Adrenal gland (tissue), 5 donors: Measurements from ENCODE around the gene SPECC1L.

ENCODE experiments used
- POLR2A ChIP-seq, 2 donors: fragments of 450-650 bp; IDR thresholded peaks; one replicate each; pipeline ENCODE4 v1.6.1; 2017; ENCODE audit warnings: antibody characterized with exemption in 2 of 2, mild to moderate bottlenecking in 2 of 2, moderate library complexity in 1 of 2
- TF ChIP-seq, protein P1 (sequence below), 6 experiments: fragments of 450-650 bp in 4 of 6; fragments of 200-600 bp in 2 of 6; sonication (generic) in 1 of 6; IDR thresholded peaks; 1 replicate in 5 of 6; 2 replicates in 1 of 6; pipeline versions ENCODE4 v1.5.1 to v1.8.0; 2016 to 2021; ENCODE audit warnings: antibody characterized with exemption in 6 of 6, mild to moderate bottlenecking in 2 of 6, moderate library complexity in 1 of 6
- donor health status: DM: no; HTN: no; CAD: no.

- TF ChIP-seq POLR2A (IDR thresholded peaks at IDR 0.05), result no peak
- TF ChIP-seq, protein P1, sequence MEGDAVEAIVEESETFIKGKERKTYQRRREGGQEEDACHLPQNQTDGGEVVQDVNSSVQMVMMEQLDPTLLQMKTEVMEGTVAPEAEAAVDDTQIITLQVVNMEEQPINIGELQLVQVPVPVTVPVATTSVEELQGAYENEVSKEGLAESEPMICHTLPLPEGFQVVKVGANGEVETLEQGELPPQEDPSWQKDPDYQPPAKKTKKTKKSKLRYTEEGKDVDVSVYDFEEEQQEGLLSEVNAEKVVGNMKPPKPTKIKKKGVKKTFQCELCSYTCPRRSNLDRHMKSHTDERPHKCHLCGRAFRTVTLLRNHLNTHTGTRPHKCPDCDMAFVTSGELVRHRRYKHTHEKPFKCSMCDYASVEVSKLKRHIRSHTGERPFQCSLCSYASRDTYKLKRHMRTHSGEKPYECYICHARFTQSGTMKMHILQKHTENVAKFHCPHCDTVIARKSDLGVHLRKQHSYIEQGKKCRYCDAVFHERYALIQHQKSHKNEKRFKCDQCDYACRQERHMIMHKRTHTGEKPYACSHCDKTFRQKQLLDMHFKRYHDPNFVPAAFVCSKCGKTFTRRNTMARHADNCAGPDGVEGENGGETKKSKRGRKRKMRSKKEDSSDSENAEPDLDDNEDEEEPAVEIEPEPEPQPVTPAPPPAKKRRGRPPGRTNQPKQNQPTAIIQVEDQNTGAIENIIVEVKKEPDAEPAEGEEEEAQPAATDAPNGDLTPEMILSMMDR (IDR thresholded peaks at IDR 0.05), result no peak
These were observed 144.6 kb downstream of the SPECC1L start for GRCh38 chr22:24414984-24415945.
